PC-9 (cell line): Measurements from ENCODE around the gene RNU1-1. TPM values are rescaled to one million over a fixed set of nuclear protein-coding genes. Genes with fewer than 3 reads are reported as not detected.
"Not testable (repeated sequence)": the region's sequence is repeated elsewhere in the genome, so short reads cannot be mapped to it uniquely, and the experiment has no call there.

Experiments
- BruUV-seq: library from RNA; stranded (reverse); fragments of 400-500 nt; replicated peaks from 2 replicates; lab custom pipeline; 2021; lab: Mats Ljungman, UMichigan
- CTCF ChIA-PET: fragments of 300-600 bp; sonication (Branson Sonifier 250); formaldehyde crosslinking; loops from one replicate; lab custom pipeline; 2022; ENCODE audit warnings: antibody characterized with exemption; lab: Charles Lee
- POLR2A ChIA-PET: fragments of 300-600 bp; sonication (Branson Sonifier 250); formaldehyde crosslinking; loops from one replicate; lab custom pipeline; 2022; ENCODE audit warnings: antibody characterized with exemption; ENCODE audit not compliant: unreplicated experiment; lab: Charles Lee
- DNase-seq, 2 experiments: peaks; one replicate each; pipeline versions ENCODE4 v3.0.0 to v3.0.0-alpha.2; 2015 to 2022; ENCODE audit warnings: mixed read lengths in 1 of 2
- H2AFZ ChIP-seq: fragments of 200-600 bp; sonication (generic); 2 replicates; pipeline ENCODE4 v1.8.1; 2017; ENCODE audit warnings: antibody characterized with exemption
- H3F3A ChIP-seq: fragments of 200-600 bp; sonication (generic); 2 replicates; pipeline ENCODE4 v1.8.1; 2017; ENCODE audit warnings: antibody characterized with exemption, mild to moderate bottlenecking, low read depth; ENCODE audit not compliant: insufficient read depth
- H3K27ac ChIP-seq: fragments of 200-600 bp; sonication (generic); 2 replicates; pipeline ENCODE4 v1.6.1; 2016; ENCODE audit warnings: mixed run types
- H3K27me3 ChIP-seq: fragments of 200-600 bp; sonication (generic); 2 replicates; pipeline ENCODE4 v1.6.1; 2016; ENCODE audit warnings: low read depth, mixed run types; ENCODE audit not compliant: insufficient read depth
- H3K36me3 ChIP-seq: fragments of 200-600 bp; sonication (generic); 2 replicates; pipeline ENCODE4 v1.6.1; 2016; ENCODE audit warnings: low read depth, mixed run types
- H3K4me1 ChIP-seq: fragments of 200-600 bp; sonication (generic); replicated peaks from 2 replicates; pipeline ENCODE4 v1.6.1; 2016; ENCODE audit warnings: mixed run types; ENCODE audit not compliant: insufficient read depth
- H3K4me2 ChIP-seq: fragments of 200-600 bp; sonication (generic); 2 replicates; pipeline ENCODE4 v1.6.1; 2017; ENCODE audit warnings: mixed run types
- H3K4me3 ChIP-seq: fragments of 200-600 bp; sonication (generic); 2 replicates; pipeline ENCODE4 v1.6.1; 2016; ENCODE audit warnings: mixed run types
- H3K79me2 ChIP-seq: fragments of 200-600 bp; sonication (generic); 2 replicates; pipeline ENCODE4 v1.6.1; 2017; ENCODE audit warnings: low read depth, mixed run types
- H3K9me2 ChIP-seq: fragments of 200-600 bp; sonication (generic); 2 replicates; pipeline ENCODE4 v1.8.1; 2017; ENCODE audit warnings: mild to moderate bottlenecking; ENCODE audit not compliant: insufficient read depth
- H3K9me3 ChIP-seq: fragments of 200-600 bp; sonication (generic); 2 replicates; pipeline ENCODE4 v1.8.1; 2016; ENCODE audit warnings: low read depth; ENCODE audit not compliant: insufficient read depth
- H4K20me1 ChIP-seq: fragments of 200-600 bp; sonication (generic); 2 replicates; pipeline ENCODE4 v1.8.1; 2017; ENCODE audit not compliant: insufficient read depth
- EZH2 ChIP-seq: fragments of 200-600 bp; sonication (generic); IDR thresholded peaks from 2 replicates; pipeline ENCODE4 v1.8.0; 2017; ENCODE audit warnings: antibody characterized with exemption, low read depth
- intact Hi-C: fragments of 100-400 bp; cut with micrococcal nuclease; formaldehyde crosslinking; loops from one replicate; pipeline ENCODE4 v1.10.0; 2022; ENCODE audit not compliant: unreplicated experiment
- total RNA-seq: library from RNA; stranded (reverse); gene quantifications from 2 replicates; pipeline ENCODE4 v1.2.3, GENCODE V29; 2021
- TF ChIP-seq, protein P1 (sequence below): fragments of 200-600 bp; sonication (generic); conservative IDR thresholded peaks from 2 replicates; pipeline ENCODE4 v1.6.1; 2017; ENCODE audit warnings: mixed run types, antibody characterized with exemption, mild to moderate bottlenecking, moderate library complexity

RNU1-1 gene
- total RNA-seq, 1 experiment from 2014 or later, result 1,333 TPM

DNA sequence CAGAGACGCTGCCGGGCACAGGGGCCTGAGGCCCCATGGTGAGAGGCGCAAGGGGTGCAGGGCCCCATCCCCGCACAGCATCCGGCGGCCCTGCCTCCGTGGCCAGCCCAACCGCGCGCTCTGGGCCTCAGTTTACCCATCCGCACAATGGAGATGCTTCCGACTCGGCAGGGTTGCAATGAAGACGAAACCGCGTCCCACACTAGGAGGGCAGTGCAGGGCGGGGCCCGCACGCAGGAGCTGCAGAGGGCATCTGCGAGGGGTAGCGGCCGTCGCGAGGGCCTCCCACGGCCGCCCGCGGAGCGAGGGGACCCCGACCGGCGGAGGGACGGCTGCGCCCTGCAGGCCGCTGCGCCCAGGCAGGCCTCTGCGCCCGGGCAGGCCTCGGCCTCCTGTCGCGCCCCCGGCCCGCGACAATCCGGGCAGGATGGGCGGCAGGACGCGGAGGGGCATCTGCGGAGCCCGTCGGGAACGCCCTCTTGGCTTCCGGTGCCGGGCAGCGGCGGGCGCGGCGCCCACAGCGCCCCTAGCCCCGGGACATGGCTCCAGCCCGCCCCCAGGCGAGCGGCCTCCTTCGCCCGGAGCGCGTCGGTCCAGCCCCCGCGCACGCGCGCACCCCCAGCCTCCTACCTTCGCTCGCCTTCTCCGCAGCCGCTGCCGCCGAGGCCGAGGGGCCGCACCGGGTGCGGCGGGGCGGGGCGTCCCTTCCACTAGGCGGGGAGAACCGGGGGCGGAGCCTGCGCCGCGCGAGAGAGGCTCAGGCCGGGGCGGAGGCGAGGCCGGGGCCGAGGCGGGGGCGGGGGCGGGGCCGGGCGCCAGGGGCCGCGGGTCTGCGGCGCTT lies 15.3 kb downstream of the RNU1-1 start:
- no peaks in the 10 kb centered on the region for H4K20me1 ChIP-seq
- no peaks in the 10 kb centered on the region for H3K36me3 ChIP-seq
- H3K79me2 ChIP-seq, result no peaks in the 10 kb centered on the region
- H3K9me3 ChIP-seq, result no peaks in the 10 kb centered on the region
- H3F3A ChIP-seq, result no peaks in the 10 kb centered on the region
- ChIA-PET CTCF (no interaction called here), POLR2A (interaction anchor here (0.6 kb wide), 1 partner anchor 33 kb away, joined by 5 read pairs; no protein-coding TSS in a partner anchor)
- no peaks in the 10 kb centered on the region for H3K4me1 ChIP-seq
- peak overlapping the region; percentile 88 for H3K4me2 ChIP-seq
- no peak overlapping the region for H3K27ac ChIP-seq
- H3K27me3 ChIP-seq, result no peaks in the 10 kb centered on the region
- DNase-seq, result peak; percentile 43 to 90
- H3K9me2 ChIP-seq, result no peaks in the 10 kb centered on the region
- peak overlapping the region; percentile 85; the same call in 1 of the 2 replicates for H2AFZ ChIP-seq
- BruUV-seq, result no TSS peak
- TF ChIP-seq, protein P1, sequence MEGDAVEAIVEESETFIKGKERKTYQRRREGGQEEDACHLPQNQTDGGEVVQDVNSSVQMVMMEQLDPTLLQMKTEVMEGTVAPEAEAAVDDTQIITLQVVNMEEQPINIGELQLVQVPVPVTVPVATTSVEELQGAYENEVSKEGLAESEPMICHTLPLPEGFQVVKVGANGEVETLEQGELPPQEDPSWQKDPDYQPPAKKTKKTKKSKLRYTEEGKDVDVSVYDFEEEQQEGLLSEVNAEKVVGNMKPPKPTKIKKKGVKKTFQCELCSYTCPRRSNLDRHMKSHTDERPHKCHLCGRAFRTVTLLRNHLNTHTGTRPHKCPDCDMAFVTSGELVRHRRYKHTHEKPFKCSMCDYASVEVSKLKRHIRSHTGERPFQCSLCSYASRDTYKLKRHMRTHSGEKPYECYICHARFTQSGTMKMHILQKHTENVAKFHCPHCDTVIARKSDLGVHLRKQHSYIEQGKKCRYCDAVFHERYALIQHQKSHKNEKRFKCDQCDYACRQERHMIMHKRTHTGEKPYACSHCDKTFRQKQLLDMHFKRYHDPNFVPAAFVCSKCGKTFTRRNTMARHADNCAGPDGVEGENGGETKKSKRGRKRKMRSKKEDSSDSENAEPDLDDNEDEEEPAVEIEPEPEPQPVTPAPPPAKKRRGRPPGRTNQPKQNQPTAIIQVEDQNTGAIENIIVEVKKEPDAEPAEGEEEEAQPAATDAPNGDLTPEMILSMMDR, result no peak
- TF ChIP-seq EZH2, result no peak
- intact Hi-C loops, result no loop called here
- peak overlapping the region; percentile 76; the same call in 1 of the 2 replicates for H3K4me3 ChIP-seq

DNA sequence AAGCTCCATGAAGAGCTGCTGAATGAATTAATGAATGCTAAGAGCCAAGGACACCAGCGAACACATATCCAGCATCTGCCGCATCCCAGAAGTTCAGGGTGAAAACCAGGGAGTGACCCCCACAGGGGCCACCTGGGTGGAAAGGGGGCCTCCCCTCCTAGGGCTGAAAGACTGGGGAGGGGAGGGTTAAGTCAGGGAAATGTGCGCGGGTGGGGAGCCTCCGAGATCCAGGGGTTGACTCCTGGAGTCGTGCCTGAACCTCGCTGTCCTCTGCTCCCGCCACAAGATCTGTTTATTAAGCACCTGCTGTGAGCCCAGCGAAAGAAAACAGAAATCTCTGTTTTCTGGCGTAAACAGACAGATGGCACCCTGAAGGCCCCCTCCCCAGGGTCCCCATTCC lies 16.0 kb downstream of the RNU1-1 start:
- H3K27me3 ChIP-seq, CTCF ChIA-PET, BruUV-seq, H3K27ac ChIP-seq, H2AFZ ChIP-seq, H3K4me2 ChIP-seq, H3K79me2 ChIP-seq, DNase-seq, H3F3A ChIP-seq, H3K9me3 ChIP-seq, H3K9me2 ChIP-seq, H3K4me1 ChIP-seq, H4K20me1 ChIP-seq, H3K36me3 ChIP-seq, intact Hi-C loops: not testable (repeated sequence)
- peak overlapping the region; percentile 76; the same call in 1 of the 2 replicates for H3K4me3 ChIP-seq
- POLR2A ChIA-PET, result interaction anchor here (0.6 kb wide), 1 partner anchor 34 kb away, joined by 5 read pairs; no protein-coding TSS in a partner anchor

DNA sequence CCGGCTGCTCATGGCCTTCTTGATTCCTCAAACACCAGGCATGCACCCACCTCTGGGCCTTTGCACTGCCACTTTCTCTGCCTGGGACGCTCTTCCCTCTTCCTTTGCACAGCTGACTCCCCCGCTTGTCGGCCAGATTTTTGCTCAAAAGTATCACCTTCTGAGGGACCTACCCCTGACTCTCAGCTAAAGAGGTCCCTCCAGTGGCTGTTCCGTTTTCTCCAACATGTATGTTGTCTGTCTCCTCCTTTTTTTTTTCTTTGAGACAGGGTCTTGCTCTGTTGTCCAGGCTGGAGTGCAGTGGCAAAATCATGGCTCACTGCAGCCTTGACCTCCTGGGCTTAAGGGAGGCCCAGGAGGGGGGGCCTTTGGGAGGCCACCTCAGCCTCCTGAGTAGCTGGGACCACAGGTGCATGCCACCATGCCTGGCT lies 16.6 kb downstream of the RNU1-1 start:
- not testable (repeated sequence) for H3K4me2 ChIP-seq

DNA sequence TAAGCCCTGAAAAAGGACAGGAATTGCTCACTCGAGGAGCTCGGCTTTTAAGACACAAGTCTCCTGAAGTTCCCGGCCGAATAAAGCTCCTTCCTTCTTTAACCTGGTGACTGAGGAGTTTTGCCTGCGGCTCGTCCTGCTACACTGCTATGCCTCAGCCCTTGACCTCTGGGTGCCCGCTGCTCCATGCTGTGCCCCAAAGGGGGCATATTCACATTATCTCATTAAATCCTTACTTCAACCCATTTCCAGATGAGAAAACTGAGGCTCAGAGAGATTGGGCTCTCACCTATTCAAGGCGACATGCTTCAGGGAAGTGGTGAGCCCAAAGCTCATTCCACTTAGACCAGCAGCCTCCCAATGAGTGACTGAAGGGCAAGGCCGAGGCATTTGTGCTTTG lies 20.4 kb downstream of the RNU1-1 start:
- H3K27ac ChIP-seq, POLR2A ChIA-PET, intact Hi-C loops, H3K36me3 ChIP-seq, CTCF ChIA-PET, H3K27me3 ChIP-seq, H3F3A ChIP-seq, H3K4me3 ChIP-seq, H2AFZ ChIP-seq, H3K9me3 ChIP-seq, BruUV-seq, H3K4me2 ChIP-seq, H3K9me2 ChIP-seq, H3K4me1 ChIP-seq, H3K79me2 ChIP-seq, DNase-seq, H4K20me1 ChIP-seq: not testable (repeated sequence)

More for the DNA sequence above, 16.6 kb downstream of the RNU1-1 start:
- H3K9me3 ChIP-seq, POLR2A ChIA-PET, H3F3A ChIP-seq, H3K4me1 ChIP-seq, DNase-seq, intact Hi-C loops, H3K36me3 ChIP-seq, CTCF ChIA-PET, H3K27me3 ChIP-seq, H3K4me3 ChIP-seq, H3K27ac ChIP-seq, H3K79me2 ChIP-seq, H4K20me1 ChIP-seq, H2AFZ ChIP-seq, H3K9me2 ChIP-seq: not testable (repeated sequence)
- BruUV-seq, result TSS peak; percentile 36

DNA sequence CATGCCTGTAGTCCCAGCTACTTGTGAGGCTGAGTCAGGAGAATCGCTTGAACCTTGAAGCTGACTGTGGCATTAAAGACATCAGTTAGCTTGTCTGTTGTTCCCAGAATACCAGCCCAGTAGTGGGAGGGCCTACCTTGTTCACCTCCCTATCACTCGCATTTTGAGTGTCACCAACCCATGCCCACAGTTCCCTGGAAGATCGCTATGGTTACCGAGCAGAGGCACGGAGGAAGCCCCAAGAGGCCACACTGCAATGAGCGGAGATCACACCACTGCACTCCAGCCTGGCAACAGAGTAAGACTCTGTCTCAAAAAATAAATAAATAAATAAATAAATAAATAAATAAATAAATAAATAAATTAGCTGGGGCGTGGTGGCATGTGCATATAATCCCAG lies 21.1 kb downstream of the RNU1-1 start:
- H3K9me2 ChIP-seq, H2AFZ ChIP-seq, H3K4me2 ChIP-seq, H3K79me2 ChIP-seq, DNase-seq, H4K20me1 ChIP-seq, H3K27ac ChIP-seq, H3K9me3 ChIP-seq, intact Hi-C loops, H3K27me3 ChIP-seq, H3K4me3 ChIP-seq, H3K4me1 ChIP-seq, H3F3A ChIP-seq, CTCF ChIA-PET, H3K36me3 ChIP-seq, POLR2A ChIA-PET, BruUV-seq: not testable (repeated sequence)
